CD14-positive monocyte (primary cell): Measurements from ENCODE around the gene SPRING1. TPM values are rescaled to one million over a fixed set of nuclear protein-coding genes. Genes with fewer than 3 reads are reported as not detected.

Experiments
- DNase-seq, 3 donors: peaks; one replicate each; pipeline ENCODE4 v3.0.0-alpha.2; 2011 to 2022
- H2AFZ ChIP-seq: 2 replicates; pipeline ENCODE4 v1.6.0; 2012; ENCODE audit warnings: mild to moderate bottlenecking, low read depth, low read length, inconsistent platforms; ENCODE audit not compliant: insufficient read depth, poor library complexity, severe bottlenecking
- H3K27ac ChIP-seq, 2 donors: 1 replicate in 1 of 2; 2 replicates in 1 of 2; pipeline ENCODE4 v1.5.1; 2012 to 2013; ENCODE audit warnings: low read length in 2 of 2, control low read depth in 1 of 2, inconsistent platforms in 1 of 2, low read depth in 1 of 2, mild to moderate bottlenecking in 1 of 2
- H3K27me3 ChIP-seq, 2 donors: one replicate each; pipeline versions ENCODE4 v1.6.0 to v1.6.1; 2011 to 2013; ENCODE audit warnings: low read length in 2 of 2; ENCODE audit not compliant: control insufficient read depth in 2 of 2, insufficient read depth in 2 of 2
- H3K36me3 ChIP-seq, 2 donors: replicated peaks in 1 of 2; 1 replicate in 1 of 2; 2 replicates in 1 of 2; pipeline versions ENCODE4 v1.5.1 to v1.6.1; 2012 to 2013; ENCODE audit warnings: low read length in 2 of 2, control low read depth in 1 of 2, inconsistent platforms in 1 of 2, mild to moderate bottlenecking in 1 of 2; ENCODE audit not compliant: insufficient read depth in 2 of 2, control insufficient read depth in 1 of 2
- H3K4me1 ChIP-seq, 2 donors: 1 replicate in 1 of 2; 2 replicates in 1 of 2; pipeline versions ENCODE4 v1.5.1 to v1.6.1; 2012 to 2013; ENCODE audit warnings: low read length in 2 of 2, control low read depth in 1 of 2, inconsistent platforms in 1 of 2, mild to moderate bottlenecking in 1 of 2, moderate library complexity in 1 of 2; ENCODE audit not compliant: insufficient read depth in 2 of 2, control insufficient read depth in 1 of 2
- H3K4me2 ChIP-seq: replicated peaks from 2 replicates; pipeline ENCODE3; 2012; ENCODE audit warnings: low read length, moderate library complexity, mild to moderate bottlenecking; ENCODE audit not compliant: poor library complexity, severe bottlenecking; ENCODE audit errors: extremely low read depth
- H3K4me3 ChIP-seq, 3 experiments: fragments of 200-600 bp in 1 of 3; sonication (generic) in 1 of 3; replicated peaks in 1 of 3; 1 replicate in 2 of 3; 2 replicates in 1 of 3; pipeline ENCODE4 v1.5.1; 2011 to 2013; ENCODE audit warnings: low read length in 3 of 3, mild to moderate bottlenecking in 3 of 3, control low read depth in 2 of 3, low read depth in 2 of 3, inconsistent platforms in 1 of 3, moderate library complexity in 1 of 3
- H3K79me2 ChIP-seq: 2 replicates; pipeline ENCODE4 v1.6.0; 2012; ENCODE audit warnings: mild to moderate bottlenecking, control low read depth, inconsistent platforms, low read length, moderate library complexity; ENCODE audit not compliant: insufficient read depth
- H3K9ac ChIP-seq: 2 replicates; pipeline ENCODE4 v1.6.0; 2017; ENCODE audit warnings: low read length, mild to moderate bottlenecking; ENCODE audit not compliant: insufficient read depth, poor library complexity, severe bottlenecking
- H3K9me3 ChIP-seq, 2 donors: replicated peaks in 1 of 2; 1 replicate in 1 of 2; 2 replicates in 1 of 2; pipeline versions ENCODE4 v1.5.1 to v1.6.1; 2012 to 2013; ENCODE audit warnings: low read length in 2 of 2, control low read depth in 1 of 2; ENCODE audit not compliant: control insufficient read depth in 1 of 2, insufficient read depth in 1 of 2
- H4K20me1 ChIP-seq: 2 replicates; pipeline ENCODE4 v1.6.0; 2012; ENCODE audit warnings: mild to moderate bottlenecking, low read length, control low read depth, moderate library complexity; ENCODE audit not compliant: insufficient read depth
- H3K27ac Mint-ChIP-seq, 7 donors: one replicate each; pipeline ENCODE4 v1.8.0; 2020; ENCODE audit warnings: mild to moderate bottlenecking in 7 of 7, mixed read lengths in 7 of 7, moderate library complexity in 6 of 7, inconsistent platforms in 2 of 7
- H3K27me3 Mint-ChIP-seq, 3 donors: one replicate each; pipeline ENCODE4 v1.8.0; 2021 to 2022; ENCODE audit warnings: low read depth in 3 of 3, mild to moderate bottlenecking in 3 of 3, mixed read lengths in 3 of 3, moderate library complexity in 3 of 3, inconsistent platforms in 1 of 3
- H3K36me3 Mint-ChIP-seq, 2 donors: one replicate each; pipeline ENCODE4 v1.8.0; 2020; ENCODE audit warnings: mixed read lengths in 2 of 2, inconsistent platforms in 1 of 2, mild to moderate bottlenecking in 1 of 2
- H3K4me1 Mint-ChIP-seq: one replicate; pipeline ENCODE4 v1.8.0; 2020; ENCODE audit warnings: mild to moderate bottlenecking, mixed read lengths
- H3K4me3 Mint-ChIP-seq, 2 donors: one replicate each; pipeline ENCODE4 v1.8.0; 2020; ENCODE audit warnings: mild to moderate bottlenecking in 2 of 2, mixed read lengths in 2 of 2, moderate library complexity in 1 of 2
- H3K9me3 Mint-ChIP-seq, 7 donors: one replicate each; pipeline ENCODE4 v1.8.0; 2020 to 2022; ENCODE audit warnings: mixed read lengths in 7 of 7, mild to moderate bottlenecking in 6 of 7, moderate library complexity in 6 of 7, inconsistent platforms in 2 of 7
- CTCF ChIP-seq: fragments of 200-600 bp; IDR thresholded peaks from one replicate; pipeline ENCODE4 v1.8.0; 2022; ENCODE audit warnings: antibody characterized with exemption, mild to moderate bottlenecking
- WGBS: methylation state at CpG from one replicate; pipeline ENCODE4 v1.1.5; 2013; ENCODE audit warnings: missing lambda C conversion rate; ENCODE audit not compliant: insufficient coverage; 5-methylcytosine and 5-hydroxymethylcytosine counted together
- intact Hi-C, 2 donors: fragments of 100-400 bp; cut with micrococcal nuclease; formaldehyde crosslinking; loops; one replicate each; pipeline versions ENCODE4 v1.15.0 to v1.15.1; 2023
- polyA plus RNA-seq, 3 donors: library from polyadenylated mRNA; depleted of rRNA in 1 of 3; unstranded in 2 of 3; stranded (reverse) in 1 of 3; fragments of 300-500 nt in 2 of 3; fragments of >200 nt in 1 of 3; fragmentation: Illumina TruSeq in 2 of 3; gene quantifications; 1 replicate in 2 of 3; 2 replicates in 1 of 3; pipeline ENCODE4 v1.2.3, GENCODE V29; 2012 to 2021

Gene SPRING1
- polyA plus RNA-seq, 3 donors: 6.3 to 19.3 (median 15.6) TPM

GRCh38 chr12:116692605-116693004 is 45.3 kb downstream of the SPRING1 start:
- peak overlapping the region in 4 of 7 donors; percentile 11 to 53 (median 48) for H3K27ac Mint-ChIP-seq
- no peaks in the 10 kb centered on the region for H3K36me3 Mint-ChIP-seq
- peaks cover 3 to 12% (median 4%) of the 10 kb centered on the region in 3 donors for H3K27me3 Mint-ChIP-seq
- peak overlapping the region; percentile 20 to 72 (median 38) for H3K4me3 ChIP-seq
- peaks cover 65% of the 10 kb centered on the region for H3K4me1 Mint-ChIP-seq
- no peak for DNase-seq
- H2AFZ ChIP-seq: peak overlapping the region; percentile 65
- peaks cover 45 to 58% of the 10 kb centered on the region in 2 donors for H3K4me1 ChIP-seq
- H3K9me3 ChIP-seq: peaks cover 0 to 6% of the 10 kb centered on the region in 2 donors
- no peaks in the 10 kb centered on the region for H4K20me1 ChIP-seq
- 0% methylated on average over 1 of the region's 3 CpGs for WGBS
- peak overlapping the region; percentile 71 to 88 for H3K4me3 Mint-ChIP-seq
- peaks cover 0 to 5% (median 0%) of the 10 kb centered on the region in 7 donors for H3K9me3 Mint-ChIP-seq
- H3K4me2 ChIP-seq: peak overlapping the region; percentile 78
- intact Hi-C loops: no loop called here
- peak overlapping the region; percentile 13 for H3K9ac ChIP-seq
- H3K36me3 ChIP-seq: no peaks in the 10 kb centered on the region
- TF ChIP-seq CTCF: no peak
- peaks cover 2% of the 10 kb centered on the region for H3K79me2 ChIP-seq
- H3K27ac ChIP-seq: no peak overlapping the region
- H3K27me3 ChIP-seq: no peaks in the 10 kb centered on the region

- WGBS: 59% methylated on average over 4 of the region's 4 CpGs
- H4K20me1 ChIP-seq: no peaks in the 10 kb centered on the region
- DNase-seq: no peak
- Mint-ChIP-seq H3K4me1 (peaks cover 66% of the 10 kb centered on the region), H3K27me3 (peaks cover 3 to 12% (median 4%) of the 10 kb centered on the region in 3 donors), H3K36me3 (no peaks in the 10 kb centered on the region), H3K27ac (no peak overlapping the region), H3K4me3 (no peak overlapping the region), H3K9me3 (peaks cover 0 to 5% (median 0%) of the 10 kb centered on the region in 7 donors)
- no peak overlapping the region for H3K9ac ChIP-seq
- no peak overlapping the region for H3K4me2 ChIP-seq
- H3K27ac ChIP-seq: no peak overlapping the region
- H3K27me3 ChIP-seq: no peaks in the 10 kb centered on the region
- no peaks in the 10 kb centered on the region for H3K36me3 ChIP-seq
- H2AFZ ChIP-seq: no peak overlapping the region
- no peak overlapping the region for H3K4me3 ChIP-seq
- H3K9me3 ChIP-seq: peaks cover 0 to 6% of the 10 kb centered on the region in 2 donors
- no peak for TF ChIP-seq CTCF
- intact Hi-C loops: no loop called here
- H3K79me2 ChIP-seq: peaks cover 2% of the 10 kb centered on the region
- H3K4me1 ChIP-seq: peaks cover 45 to 59% of the 10 kb centered on the region in 2 donors
Measured at GRCh38 chr12:116691636-116692035, 46.2 kb downstream of the SPRING1 start.
